OCI-LY1 (cell line): Measurements from ENCODE around the gene TOP3B.
A peak's percentile ranks its signal among the peaks of the same experiment; 100 is the strongest.

Experiments used
- H2AFZ ChIP-seq: fragments of 200-600 bp; sonication (generic), shearing (Covaris generic); 2 replicates; pipeline ENCODE4 v1.6.0; 2014; ENCODE audit warnings: antibody characterized with exemption, mild to moderate bottlenecking, low read length
- H3F3A ChIP-seq: fragments of 200-600 bp; sonication (generic), shearing (Covaris generic); 2 replicates; pipeline ENCODE4 v1.6.0; 2014; ENCODE audit warnings: mild to moderate bottlenecking, antibody characterized with exemption, low read length, moderate library complexity; ENCODE audit not compliant: insufficient read depth
- H3K27ac ChIP-seq: fragments of 200-600 bp; sonication (generic); 2 replicates; pipeline ENCODE4 v1.5.1; 2014; ENCODE audit warnings: low read length, mixed run types, mild to moderate bottlenecking, low read depth; ENCODE audit not compliant: poor library complexity, severe bottlenecking
- H3K27me3 ChIP-seq: fragments of 200-600 bp; sonication (generic); 2 replicates; pipeline ENCODE4 v1.6.0; 2014; ENCODE audit warnings: antibody characterized with exemption, mild to moderate bottlenecking, low read length, moderate library complexity; ENCODE audit not compliant: insufficient read depth
- H3K36me3 ChIP-seq: fragments of 200-600 bp; sonication (generic); 2 replicates; pipeline ENCODE4 v1.6.1; 2014; ENCODE audit warnings: mild to moderate bottlenecking, antibody characterized with exemption, low read length, moderate library complexity, mixed read lengths; ENCODE audit not compliant: insufficient read depth
- H3K4me1 ChIP-seq: fragments of 200-600 bp; sonication (generic); 2 replicates; pipeline ENCODE4 v1.5.1; 2014; ENCODE audit warnings: mild to moderate bottlenecking, low read length, moderate library complexity; ENCODE audit not compliant: insufficient read depth, severe bottlenecking
- H3K4me2 ChIP-seq: fragments of 200-600 bp; sonication (generic), shearing (Covaris generic); 2 replicates; pipeline ENCODE4 v1.6.1; 2014; ENCODE audit warnings: low read length
- H3K4me3 ChIP-seq: fragments of 200-600 bp; sonication (generic); 2 replicates; pipeline ENCODE4 v1.5.1; 2014; ENCODE audit warnings: low read length, low read depth, mild to moderate bottlenecking, mixed read lengths; ENCODE audit not compliant: poor library complexity, severe bottlenecking
- H3K79me2 ChIP-seq: fragments of 200-600 bp; shearing (Covaris generic); 2 replicates; pipeline ENCODE4 v1.6.1; 2016; ENCODE audit warnings: mixed run types, low read length, mixed read lengths; ENCODE audit not compliant: insufficient read depth
- H3K9ac ChIP-seq: fragments of 200-600 bp; sonication (generic), shearing (Covaris generic); 2 replicates; pipeline ENCODE4 v1.6.1; 2014; ENCODE audit warnings: mild to moderate bottlenecking, low read length, mixed read lengths
- H3K9me2 ChIP-seq: fragments of 200-600 bp; sonication (generic), shearing (Covaris generic); 2 replicates; pipeline ENCODE4 v1.6.1; 2014; ENCODE audit warnings: low read depth, mild to moderate bottlenecking, low read length, mixed read lengths
- H3K9me3 ChIP-seq: fragments of 200-600 bp; shearing (Covaris generic); 2 replicates; pipeline ENCODE4 v1.6.1; 2014; ENCODE audit warnings: low read length, mixed read lengths
- H4K20me1 ChIP-seq: fragments of 200-600 bp; sonication (generic), shearing (Covaris generic); 2 replicates; pipeline ENCODE4 v1.6.0; 2016; ENCODE audit warnings: mild to moderate bottlenecking, low read length; ENCODE audit not compliant: insufficient read depth
- CTCF ChIP-seq: fragments of 200-600 bp; sonication (generic), shearing (Covaris generic); IDR thresholded peaks from 2 replicates; pipeline ENCODE4 v1.5.1; 2017; ENCODE audit warnings: mild to moderate bottlenecking, antibody characterized with exemption, low read length, moderate library complexity, mixed read lengths
- EZH2 ChIP-seq: fragments of 200-600 bp; sonication (generic), shearing (Covaris generic); IDR thresholded peaks from 2 replicates; pipeline ENCODE4 v1.8.0; 2017; ENCODE audit warnings: borderline replicate concordance, mixed run types, mild to moderate bottlenecking, antibody characterized with exemption, low read length, moderate library complexity, mixed read lengths

TOP3B gene

DNA sequence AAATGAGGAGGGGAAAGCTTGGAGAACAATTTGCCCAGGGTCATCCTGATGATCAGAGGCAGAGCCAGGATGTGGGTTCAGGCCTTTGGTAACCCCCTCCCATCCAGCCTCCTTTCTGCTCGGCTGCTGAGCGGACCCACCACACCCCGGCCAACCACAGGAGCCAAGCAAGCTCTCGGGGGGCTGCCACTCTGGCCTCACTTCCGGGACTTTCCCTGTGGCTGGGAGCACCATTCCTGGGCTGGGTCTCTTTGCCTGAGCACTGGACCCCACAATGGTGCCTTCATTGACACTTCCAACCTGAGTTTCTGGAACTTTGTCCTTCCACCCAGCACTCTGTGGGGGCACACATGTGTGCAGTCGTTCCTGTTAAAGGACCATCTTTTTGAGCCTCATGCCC lies 9.8 kb downstream of the TOP3B start:
- Histone ChIP-seq H2AFZ (no peak overlapping the region), H3K36me3 (peaks cover 77% of the 10 kb centered on the region), H4K20me1 (no peaks in the 10 kb centered on the region), H3K4me1 (no peaks in the 10 kb centered on the region), H3K9ac (no peak overlapping the region), H3K4me2 (no peak overlapping the region), H3K27ac (no peak overlapping the region), H3K9me3 (no peaks in the 10 kb centered on the region), H3F3A (no peaks in the 10 kb centered on the region), H3K4me3 (no peak overlapping the region), H3K27me3 (no peaks in the 10 kb centered on the region), H3K9me2 (no peaks in the 10 kb centered on the region), H3K79me2 (no peaks in the 10 kb centered on the region)
- TF ChIP-seq CTCF = no peak
- TF ChIP-seq EZH2 = no peak

- Histone ChIP-seq H3K36me3 (peaks cover 82% of the 10 kb centered on the region), H3K4me3 (no peak overlapping the region), H3K9me2 (no peaks in the 10 kb centered on the region), H4K20me1 (no peaks in the 10 kb centered on the region), H3K27me3 (no peaks in the 10 kb centered on the region), H3K27ac (no peak overlapping the region), H2AFZ (no peak overlapping the region), H3K79me2 (no peaks in the 10 kb centered on the region), H3K9me3 (no peaks in the 10 kb centered on the region), H3K4me1 (no peaks in the 10 kb centered on the region), H3K9ac (no peak overlapping the region), H3F3A (no peaks in the 10 kb centered on the region), H3K4me2 (no peak overlapping the region)
- TF ChIP-seq CTCF (peak; percentile 98), EZH2 (no peak)
Measured at GRCh38 chr22:21972293-21972779, 10.3 kb downstream of the TOP3B start.

DNA sequence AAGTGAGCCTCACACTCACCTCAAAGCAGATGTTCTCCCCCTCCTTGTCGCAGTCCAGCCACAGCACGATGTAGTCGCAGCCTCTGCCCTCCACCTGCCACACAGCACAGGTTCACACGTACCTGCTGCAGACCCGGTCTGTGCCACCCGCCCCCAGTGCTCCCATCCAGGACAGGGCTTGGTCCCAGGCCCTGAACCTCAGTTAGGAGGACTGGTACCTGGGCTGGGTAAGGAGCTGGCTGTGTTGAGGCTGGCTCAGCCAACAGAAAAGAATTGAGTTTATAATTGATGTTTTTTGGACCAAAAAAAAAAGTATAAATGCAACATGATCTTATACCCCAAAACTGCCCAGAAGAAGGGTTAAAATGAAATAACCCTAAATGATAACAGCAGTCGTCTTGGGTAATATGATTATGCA lies 10.7 kb downstream of the TOP3B start:
- H3K4me1 ChIP-seq = no peaks in the 10 kb centered on the region
- no peak overlapping the region for H3K4me2 ChIP-seq
- H3K27ac ChIP-seq = no peak overlapping the region
- peaks cover 86% of the 10 kb centered on the region for H3K36me3 ChIP-seq
- no peaks in the 10 kb centered on the region for H3K9me2 ChIP-seq
- H3K79me2 ChIP-seq = no peaks in the 10 kb centered on the region
- no peaks in the 10 kb centered on the region for H3F3A ChIP-seq
- no peak for TF ChIP-seq EZH2
- no peak for TF ChIP-seq CTCF
- H3K27me3 ChIP-seq = no peaks in the 10 kb centered on the region
- H3K9ac ChIP-seq = no peak overlapping the region
- no peaks in the 10 kb centered on the region for H4K20me1 ChIP-seq
- no peak overlapping the region for H2AFZ ChIP-seq
- H3K9me3 ChIP-seq = no peaks in the 10 kb centered on the region
- no peak overlapping the region for H3K4me3 ChIP-seq
